ENCODE measurements around the gene PPP4C. TPM values are rescaled to one million over a fixed set of nuclear protein-coding genes. Genes with fewer than 3 reads are reported as not detected.
"Not testable (repeated sequence)": the region's sequence is repeated elsewhere in the genome, so short reads cannot be mapped to it uniquely, and the experiment has no call there.

Gene PPP4C
- 154 and 293 TPM in 2 replicates for total RNA-seq

DNA sequence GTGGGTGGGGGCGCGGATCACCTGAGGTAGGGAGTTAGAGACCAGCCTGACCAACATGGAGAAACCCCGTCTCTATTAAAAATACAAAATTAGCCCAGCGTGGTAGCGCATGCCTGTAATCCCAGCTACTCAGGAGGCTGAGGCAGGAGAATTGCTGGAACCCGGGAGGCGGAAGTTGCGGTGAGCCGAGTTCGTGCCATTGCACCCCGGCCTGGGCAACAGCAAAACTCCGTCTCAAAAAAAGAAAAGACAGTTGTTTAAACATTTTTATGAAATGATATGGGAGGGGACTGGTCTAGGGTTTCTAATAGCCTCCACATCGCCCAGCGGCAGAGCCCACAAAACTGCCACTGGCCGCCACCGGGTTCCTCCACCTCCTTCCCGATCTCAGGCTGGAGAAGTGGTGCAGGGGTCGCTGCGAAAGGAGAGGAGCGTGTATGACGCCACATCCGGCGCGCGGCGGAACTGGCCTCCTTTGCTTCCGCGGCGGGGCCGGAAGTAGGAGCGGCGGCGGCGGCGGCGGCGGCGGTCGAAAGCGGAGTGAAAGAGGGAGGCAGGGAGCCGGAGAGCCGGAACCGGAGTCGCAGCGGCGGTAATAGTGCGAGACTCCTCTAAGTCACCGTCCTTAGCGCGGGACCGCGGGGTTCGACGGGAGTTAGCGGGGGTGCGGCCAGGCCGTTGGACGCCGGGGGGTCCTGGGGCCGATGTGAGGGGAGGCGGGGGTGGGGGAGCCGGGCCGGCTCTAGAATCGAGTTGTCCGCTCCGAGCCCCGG lies at the start of gene PPP4C:
Gene PPP4C (plus strand): TSS at position 492 of the 773 bp plus-strand sequence. CDS start 384 bp downstream, outside the sequence.
- DNase-seq (ENCODE audit: low read depth), result peak; percentile 61

DNA sequence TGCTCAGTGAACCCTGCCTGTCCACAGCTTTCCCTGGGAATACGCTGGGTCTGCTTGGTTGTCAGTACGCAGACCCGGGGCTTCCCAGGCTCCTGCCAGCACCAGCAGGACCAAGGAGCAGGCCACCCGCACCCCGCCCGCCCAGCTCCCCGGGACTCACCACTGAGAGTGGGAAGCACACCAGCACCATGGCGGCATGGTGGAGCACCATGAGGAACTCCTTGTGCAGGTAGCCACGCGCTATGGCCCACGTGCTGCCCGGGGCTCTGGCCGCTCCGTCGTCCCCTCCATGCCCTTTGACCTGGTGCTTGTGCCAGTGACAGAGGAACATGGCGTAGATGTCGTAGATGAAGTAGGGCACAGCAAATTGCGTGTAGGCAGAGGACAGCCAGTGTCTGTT lies 49.3 kb upstream of the PPP4C start:
- DNase-seq (ENCODE audit: low read depth), result no peak

DNA sequence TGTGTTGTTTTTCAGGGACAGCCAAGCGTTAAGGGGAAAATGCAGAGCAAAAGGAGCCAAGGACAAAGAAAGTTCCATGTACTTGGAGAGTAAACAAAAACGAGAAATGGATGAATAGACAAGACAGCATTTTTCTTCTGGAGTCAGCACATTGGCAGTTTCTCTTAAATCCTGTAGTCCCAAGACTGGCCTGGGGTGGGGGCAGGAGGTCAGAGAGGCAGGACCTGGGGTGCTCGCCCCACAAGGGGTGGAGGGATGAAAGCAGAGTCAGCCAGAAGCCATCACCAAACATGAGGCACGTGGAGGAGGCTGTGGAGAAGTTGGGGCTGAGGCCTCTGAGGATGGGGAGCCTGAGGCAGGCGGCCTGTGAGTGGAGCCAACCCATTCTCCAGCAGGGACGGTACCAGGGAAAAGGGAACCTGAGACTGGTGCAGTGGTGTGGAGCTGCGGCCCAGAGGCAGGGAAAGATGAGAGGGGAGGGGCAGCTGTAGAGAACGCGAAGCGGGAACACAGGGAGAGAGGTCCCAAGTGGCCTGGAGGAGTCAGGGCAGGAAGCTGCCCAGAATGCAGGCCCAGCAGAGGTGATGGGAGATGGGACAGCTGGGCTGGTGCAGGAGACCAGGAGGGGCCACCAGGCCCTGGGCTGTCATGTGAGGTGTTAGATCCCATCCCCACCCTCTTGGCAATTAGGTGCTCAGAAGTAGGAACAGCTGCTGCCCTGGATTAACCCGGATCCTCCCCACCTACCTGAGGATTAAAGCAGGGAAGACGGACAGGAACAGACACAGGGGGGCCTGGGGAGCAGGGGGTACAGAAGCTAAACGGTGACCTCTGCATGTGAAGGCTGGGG lies 48.0 kb upstream of the PPP4C start:
- no peak for DNase-seq (ENCODE audit: low read depth)

DNA sequence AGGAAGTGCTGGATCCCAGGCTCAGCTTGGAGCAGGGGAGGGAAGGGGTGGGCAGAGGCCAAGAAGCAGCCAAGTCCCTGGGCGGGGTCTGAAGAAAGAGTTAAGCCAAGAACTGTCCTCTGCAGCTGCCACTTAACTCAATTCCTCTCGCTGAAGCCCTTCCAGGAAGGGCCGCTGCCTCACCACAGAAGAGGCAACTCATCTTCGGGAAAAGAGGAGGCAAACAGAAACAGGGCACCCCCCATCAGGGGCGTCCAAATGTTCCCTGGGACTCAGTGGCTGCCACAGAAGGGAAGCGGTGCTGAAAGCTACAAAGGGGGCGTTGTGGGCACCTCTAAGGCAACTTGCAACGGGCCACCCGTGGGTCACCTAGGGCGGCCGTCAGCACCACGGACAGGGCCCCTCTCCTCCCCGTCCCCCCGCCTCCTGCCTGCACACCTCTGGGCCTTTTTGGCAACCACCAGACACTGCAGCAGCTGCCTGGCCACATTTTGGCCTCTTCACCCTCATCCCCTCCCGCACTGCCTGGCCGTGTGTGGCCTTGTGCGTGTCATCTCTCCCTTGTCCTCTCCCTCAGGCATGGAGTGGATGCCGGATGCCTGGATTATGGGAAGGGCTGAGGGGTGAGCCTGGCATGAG lies 47.2 kb upstream of the PPP4C start:
- no peak for DNase-seq (ENCODE audit: low read depth)

- no peak for DNase-seq (ENCODE audit: low read depth)
Measured at GRCh38 chr16:30030011-30030685, 45.6 kb upstream of the PPP4C start.

- no peak for DNase-seq (ENCODE audit: low read depth)
Measured at GRCh38 chr16:30030841-30031413, 44.9 kb upstream of the PPP4C start, which contains the start of gene TLCD3B. TSS of gene TLCD3B (minus strand) at chr16:30031271. CDS start at chr16:30030527, 744 bp downstream.

- DNase-seq (ENCODE audit: low read depth), result no peak
Measured at GRCh38 chr16:30031477-30031918, 44.3 kb upstream of the PPP4C start.

GRCh38 chr16:30032083-30032819 lies 43.5 kb upstream of the PPP4C start:
- DNase-seq (ENCODE audit: low read depth), result peak; percentile 66

- DNase-seq (ENCODE audit: low read depth), result peak; percentile 65
Measured at GRCh38 chr16:30033270-30033669, 42.5 kb upstream of the PPP4C start.

DNA sequence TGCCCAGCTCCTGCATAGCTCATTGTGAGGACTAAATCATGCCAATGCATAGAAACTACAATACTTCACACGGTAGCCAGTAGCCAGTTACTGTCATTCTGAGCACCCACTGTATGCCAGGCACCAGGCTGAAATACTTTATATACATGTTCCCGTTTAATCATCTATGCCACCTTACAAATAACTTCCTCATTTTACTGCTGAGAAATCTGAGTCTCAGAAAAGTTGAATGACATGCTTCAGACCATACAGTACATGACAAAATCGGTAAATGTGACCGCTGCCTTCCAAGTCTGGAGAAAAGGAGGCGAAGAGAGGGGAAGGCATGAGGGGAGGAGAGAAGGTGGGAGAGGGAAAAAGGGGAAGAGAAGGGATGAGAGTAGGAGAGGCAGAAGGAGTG lies 35.6 kb upstream of the PPP4C start:
- no peak for DNase-seq (ENCODE audit: low read depth)

GRCh38 chr16:30040690-30041089 lies 35.1 kb upstream of the PPP4C start:
- not testable (repeated sequence) for DNase-seq (ENCODE audit: low read depth)

- DNase-seq (ENCODE audit: low read depth), result peak; percentile 30
Measured at GRCh38 chr16:30041841-30042240, 34.0 kb upstream of the PPP4C start.

DNA sequence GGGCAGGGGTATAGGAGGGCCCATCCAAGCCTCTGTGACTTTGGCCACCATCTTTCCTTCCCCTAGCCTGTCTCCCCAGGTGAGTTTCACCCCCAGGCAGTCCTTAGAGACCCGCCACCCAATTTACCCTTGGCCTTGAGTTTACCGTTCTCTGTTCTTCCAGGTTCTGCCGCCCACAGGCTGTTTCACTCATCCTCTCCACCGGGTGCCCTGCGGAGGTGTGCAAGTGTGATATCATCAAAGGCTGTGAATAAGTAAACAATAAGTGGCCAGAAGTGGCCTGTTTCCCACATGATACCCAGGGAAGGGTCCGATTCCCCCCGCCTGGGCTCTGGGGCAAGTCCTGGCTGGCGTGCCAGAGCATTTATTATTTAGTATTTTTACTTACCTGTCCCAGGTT lies 29.6 kb upstream of the PPP4C start:
- no peak for DNase-seq (ENCODE audit: low read depth)

DNA sequence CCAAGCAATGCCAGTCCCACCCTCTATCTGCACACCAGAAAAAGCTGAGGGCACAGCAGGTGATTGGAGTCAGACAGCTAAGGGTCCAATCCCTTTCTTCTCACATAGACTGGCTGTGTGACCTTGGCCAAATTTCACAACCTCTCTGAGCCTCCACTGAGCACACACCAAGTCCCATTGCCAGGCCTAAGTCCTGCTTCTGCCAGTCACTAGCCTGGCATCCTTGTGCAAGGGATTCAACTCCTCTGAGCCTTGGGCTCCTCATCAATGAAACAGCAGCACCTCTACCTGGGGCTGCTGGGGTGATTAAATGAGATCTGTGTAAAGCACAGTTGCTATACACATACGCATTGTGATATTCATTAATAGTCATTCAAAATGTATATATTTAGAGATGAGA lies 29.2 kb upstream of the PPP4C start:
- DNase-seq (ENCODE audit: low read depth), result no peak

DNA sequence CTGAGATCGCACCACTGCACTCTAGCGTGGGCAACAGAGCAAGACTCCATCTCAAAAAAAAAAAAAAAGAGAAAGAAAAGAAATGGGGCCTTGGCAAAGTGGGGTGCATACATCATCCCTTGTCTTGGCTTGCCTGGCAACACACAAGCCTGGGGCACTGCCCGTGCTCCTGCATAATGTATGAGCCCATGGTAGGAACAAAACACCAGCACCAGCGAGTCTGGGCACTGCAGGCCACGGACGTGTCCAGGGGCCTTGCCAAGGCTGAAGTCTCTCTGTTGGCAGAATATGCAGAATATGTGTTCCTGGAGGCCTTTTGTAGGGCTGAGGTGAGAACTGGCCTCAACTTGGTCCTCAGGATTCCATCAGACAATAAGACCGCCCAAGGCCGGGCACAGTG lies 25.9 kb upstream of the PPP4C start:
- peak; percentile 46 for DNase-seq (ENCODE audit: low read depth)

DNA sequence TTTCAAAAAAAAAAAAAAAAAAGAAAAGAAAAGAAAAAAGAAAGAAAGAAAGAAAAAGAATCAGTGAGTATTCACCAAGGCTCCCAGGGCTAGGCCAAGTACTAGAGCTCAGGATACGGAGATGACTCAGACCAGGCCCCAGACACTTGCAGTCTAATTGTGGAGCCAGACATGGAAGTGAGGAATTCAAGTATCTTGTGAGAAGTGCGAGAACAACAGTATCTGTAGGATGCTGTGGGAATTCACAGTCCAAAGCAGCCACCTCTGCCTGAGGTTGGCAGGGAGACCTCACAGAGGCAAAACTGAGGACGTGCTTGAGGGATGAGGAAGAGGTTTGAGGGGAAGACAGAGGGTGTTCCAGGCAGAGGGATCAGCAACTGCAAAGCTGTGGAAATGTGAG lies 24.3 kb upstream of the PPP4C start:
- peak; percentile 21 for DNase-seq (ENCODE audit: low read depth)

DNA sequence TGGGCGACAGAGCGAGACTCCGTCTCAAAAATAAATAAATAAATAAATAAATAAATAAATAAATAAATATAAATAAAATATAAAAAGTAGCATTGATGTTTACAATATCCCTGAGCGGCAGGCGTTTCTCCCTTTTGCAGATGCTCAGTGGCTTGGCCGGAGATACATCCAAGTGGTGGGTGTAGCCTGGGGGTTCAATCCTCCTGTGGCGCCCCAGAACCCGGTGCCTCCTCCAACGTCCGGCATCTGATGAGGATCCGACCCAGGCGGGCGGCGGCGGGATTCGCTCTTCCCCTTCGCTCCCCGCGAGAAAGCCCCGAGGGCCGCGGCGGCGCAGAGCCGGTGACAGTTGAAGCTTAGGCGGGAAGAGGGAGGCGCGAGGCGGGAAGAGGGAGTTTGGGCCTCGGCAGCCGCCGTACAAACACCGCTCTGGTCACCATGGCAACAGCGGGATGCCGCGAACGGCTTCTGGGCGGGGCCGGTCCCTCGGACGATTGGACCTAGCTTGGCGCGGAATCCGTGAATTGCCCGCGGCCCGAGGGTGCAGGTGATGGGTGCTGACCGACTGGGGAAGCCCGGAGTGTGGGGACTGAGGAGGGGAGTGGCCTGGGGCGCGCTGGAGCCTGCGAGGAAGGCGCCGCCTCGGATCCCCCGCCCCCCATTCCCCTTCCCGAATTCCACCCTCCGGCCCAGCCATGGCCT lies 23.0 kb upstream of the PPP4C start:
- peak; percentile 71 for DNase-seq (ENCODE audit: low read depth)

- DNase-seq (ENCODE audit: low read depth), result no peak
Measured at GRCh38 chr16:30053376-30054015, 22.3 kb upstream of the PPP4C start.

DNA sequence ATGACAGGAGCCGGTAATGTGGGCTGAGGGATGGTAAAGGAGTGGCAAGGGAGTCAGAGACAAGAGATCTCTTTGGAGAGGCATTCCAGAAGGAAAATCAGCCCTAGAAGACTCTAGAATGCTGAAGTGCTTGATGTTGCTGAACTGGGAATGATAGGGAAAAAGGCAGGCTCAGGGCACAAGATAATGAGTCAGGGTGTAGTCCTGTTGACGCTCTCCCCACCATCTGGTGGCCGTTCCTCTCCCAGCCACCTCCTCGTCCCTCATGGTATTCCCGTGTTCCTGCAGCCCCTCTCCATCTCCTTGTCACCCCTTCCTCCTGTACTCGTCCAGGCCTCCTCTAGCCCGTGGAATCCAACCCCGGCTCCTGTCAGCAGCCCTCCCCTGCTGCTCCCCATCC lies 21.3 kb upstream of the PPP4C start:
- DNase-seq (ENCODE audit: low read depth), result no peak
